KOPT-K1 (cell line): ENCODE results near the gene KIAA1755.

Experiments
- H3K27ac ChIP-seq: fragments of 200-600 bp; sonication (generic); 2 replicates; pipeline ENCODE4 v1.5.1; 2016; ENCODE audit warnings: antibody characterized with exemption, mild to moderate bottlenecking, low read depth, low read length; ENCODE audit not compliant: poor library complexity, severe bottlenecking
- H3K36me3 ChIP-seq: fragments of 200-600 bp; sonication (generic); 2 replicates; pipeline ENCODE4 v1.5.1; 2017; ENCODE audit warnings: antibody characterized with exemption, mild to moderate bottlenecking, low read length, moderate library complexity; ENCODE audit not compliant: insufficient read depth
- H3K9me3 ChIP-seq: fragments of 200-600 bp; sonication (generic); 2 replicates; pipeline ENCODE4 v1.5.1; 2017; ENCODE audit warnings: antibody characterized with exemption, low read length, mild to moderate bottlenecking; ENCODE audit not compliant: insufficient read depth, poor library complexity, severe bottlenecking

The KIAA1755 gene

DNA sequence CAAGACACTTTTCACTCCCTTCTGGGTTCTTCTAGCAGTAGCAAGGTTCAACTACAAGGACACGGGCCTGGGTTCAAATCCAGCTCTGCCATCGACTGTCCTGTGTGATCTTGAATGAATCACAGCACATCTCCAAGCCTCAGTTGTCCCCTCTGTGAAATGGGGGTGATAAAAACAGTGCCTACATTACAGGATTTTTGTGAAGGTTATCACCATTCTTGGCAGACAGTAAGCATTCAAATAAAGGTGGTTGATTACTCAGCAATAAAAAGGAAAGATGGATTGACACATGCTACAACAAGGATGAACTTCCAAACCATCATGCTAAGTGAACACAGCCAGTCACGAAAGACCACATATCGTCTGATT lies 88.9 kb downstream of the KIAA1755 start:
- no peak overlapping the region for H3K27ac ChIP-seq
- no peaks in the 10 kb centered on the region for H3K36me3 ChIP-seq
- no peaks in the 10 kb centered on the region for H3K9me3 ChIP-seq

DNA sequence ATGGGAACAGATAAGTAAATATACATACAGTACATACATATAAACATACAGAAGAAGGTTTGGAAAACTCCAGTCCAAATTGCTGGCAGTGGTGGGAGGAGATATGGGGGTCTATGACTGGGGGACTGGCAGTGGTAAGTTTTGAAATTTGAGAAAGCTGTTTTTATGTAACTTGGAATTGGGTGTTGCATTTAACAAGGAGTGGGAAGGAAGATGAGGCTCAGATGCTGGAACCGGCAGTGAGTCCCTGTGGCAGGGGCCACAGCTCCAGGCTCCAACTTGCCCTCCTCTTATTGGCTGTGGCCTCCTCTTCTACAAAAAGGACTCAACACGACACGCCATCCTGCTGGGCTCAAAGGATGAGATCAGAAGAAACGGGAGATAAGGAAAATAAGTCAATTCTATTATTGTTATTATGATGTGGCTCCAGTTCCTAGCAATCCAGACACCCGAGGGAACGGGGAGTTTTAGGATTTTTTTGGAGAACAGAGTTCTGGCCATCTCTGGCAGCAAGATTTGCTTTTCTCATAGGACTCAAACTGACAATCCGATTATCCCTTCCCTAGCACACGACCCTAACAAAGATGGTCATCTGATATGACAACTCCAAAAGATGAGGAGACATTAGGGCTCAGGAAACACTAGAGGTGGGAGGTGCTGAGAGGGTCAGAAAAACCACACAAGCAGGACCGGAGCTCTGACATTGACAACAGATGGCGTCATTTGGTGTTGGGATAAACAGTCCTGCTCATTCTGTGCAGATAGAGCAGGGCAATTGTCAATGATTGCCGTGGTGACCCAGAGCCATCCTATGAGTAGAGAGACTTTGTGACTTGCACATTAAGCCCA lies 89.5 kb downstream of the KIAA1755 start:
- Histone ChIP-seq H3K9me3 (no peaks in the 10 kb centered on the region), H3K27ac (no peak overlapping the region), H3K36me3 (no peaks in the 10 kb centered on the region)

DNA sequence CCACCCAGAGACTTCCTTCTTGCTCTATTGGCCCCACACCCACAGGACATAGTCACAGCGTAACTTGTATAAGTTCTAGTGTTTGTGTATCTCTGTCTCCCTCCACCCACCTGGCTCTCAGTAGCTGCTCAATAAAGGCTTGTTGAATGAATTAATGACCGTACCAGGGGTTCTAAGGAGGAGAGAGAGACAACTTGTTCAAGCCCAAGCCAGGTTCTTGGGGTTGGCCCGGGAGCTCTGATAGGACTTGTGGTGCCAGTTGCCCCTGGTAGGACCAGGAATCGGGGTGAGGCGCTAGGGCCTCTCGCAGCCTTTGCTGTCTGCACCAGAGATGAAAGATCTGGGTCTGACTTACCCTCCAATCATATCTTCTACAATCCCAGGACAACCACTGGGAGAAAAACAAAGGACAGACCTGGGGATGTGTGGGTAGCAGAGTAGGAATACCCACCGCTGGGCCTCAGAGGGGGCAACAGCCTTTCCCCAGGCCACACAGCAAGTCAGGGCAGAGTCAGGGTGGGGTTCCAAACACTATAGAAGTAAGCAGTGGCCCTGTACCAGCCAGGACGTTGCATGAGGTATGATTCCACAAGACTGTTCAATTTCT lies 90.2 kb downstream of the KIAA1755 start:
- no peak overlapping the region for H3K27ac ChIP-seq
- H3K9me3 ChIP-seq = no peaks in the 10 kb centered on the region
- no peaks in the 10 kb centered on the region for H3K36me3 ChIP-seq

DNA sequence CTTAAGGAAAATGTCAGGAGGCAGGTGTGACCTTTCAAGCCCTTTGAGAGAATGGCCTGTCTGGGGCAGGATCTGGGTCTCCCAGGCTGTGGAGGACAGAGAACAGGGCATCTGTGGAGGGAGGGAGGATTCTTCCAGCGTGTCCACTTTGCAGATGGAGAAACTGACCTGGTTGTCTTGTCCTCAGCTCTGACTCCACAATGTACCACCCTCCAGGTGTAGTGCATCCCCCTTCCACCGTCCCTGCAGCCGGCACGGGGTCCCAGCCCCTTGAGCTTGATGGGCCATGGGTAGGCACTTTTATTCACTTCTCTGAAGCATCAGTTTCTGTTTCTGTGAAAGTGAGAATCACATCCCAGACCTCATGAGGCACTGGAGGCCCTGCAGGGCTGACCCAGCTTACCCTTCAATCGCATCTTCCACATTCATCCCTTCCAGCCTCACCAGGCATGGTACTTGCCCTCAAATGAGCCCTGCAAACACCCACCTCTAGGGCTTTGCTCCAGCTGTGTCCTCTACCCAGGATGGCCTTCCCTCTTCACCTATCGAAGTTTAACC lies 90.8 kb downstream of the KIAA1755 start:
- Histone ChIP-seq H3K36me3 (no peaks in the 10 kb centered on the region), H3K9me3 (no peaks in the 10 kb centered on the region), H3K27ac (no peak overlapping the region)

DNA sequence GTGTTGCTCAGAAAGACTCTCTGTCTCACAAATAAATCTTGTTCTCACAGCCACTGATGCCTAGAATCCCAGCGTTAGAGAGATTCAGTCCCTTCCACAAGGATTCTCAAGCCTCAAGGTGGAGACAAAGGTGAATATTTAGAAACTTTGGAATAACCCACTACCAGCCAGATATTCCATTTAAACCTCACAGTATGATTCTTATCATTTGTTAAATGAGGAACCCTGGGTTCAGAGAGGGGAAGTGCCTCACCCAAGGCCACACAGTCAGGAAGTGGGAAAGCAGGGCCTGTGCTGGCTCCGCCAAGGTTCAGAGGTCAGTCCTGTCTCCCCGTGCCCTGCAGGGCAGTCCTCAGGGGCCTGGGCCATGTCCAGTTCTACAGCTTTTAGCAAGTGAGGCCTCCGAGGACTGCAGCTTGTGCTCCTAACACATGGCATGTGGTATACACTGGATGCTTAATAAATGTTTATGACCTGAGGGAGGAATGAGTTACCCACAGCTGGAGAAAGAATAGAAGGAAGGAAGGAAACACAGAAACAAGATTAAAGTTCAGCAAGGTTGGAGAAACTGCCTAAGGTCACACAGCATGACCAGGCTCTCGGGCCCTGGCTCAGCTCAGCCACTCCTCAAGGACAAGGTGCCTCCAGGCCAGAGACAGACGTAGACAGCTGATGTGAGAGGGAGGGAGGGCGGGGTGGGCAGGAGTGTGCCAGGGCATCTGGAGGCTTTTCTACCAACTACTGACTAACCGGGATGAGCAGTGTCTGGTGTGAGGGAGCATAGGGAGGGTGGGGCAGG lies 91.5 kb downstream of the KIAA1755 start:
- Histone ChIP-seq H3K27ac (no peak overlapping the region), H3K36me3 (no peaks in the 10 kb centered on the region), H3K9me3 (no peaks in the 10 kb centered on the region)

DNA sequence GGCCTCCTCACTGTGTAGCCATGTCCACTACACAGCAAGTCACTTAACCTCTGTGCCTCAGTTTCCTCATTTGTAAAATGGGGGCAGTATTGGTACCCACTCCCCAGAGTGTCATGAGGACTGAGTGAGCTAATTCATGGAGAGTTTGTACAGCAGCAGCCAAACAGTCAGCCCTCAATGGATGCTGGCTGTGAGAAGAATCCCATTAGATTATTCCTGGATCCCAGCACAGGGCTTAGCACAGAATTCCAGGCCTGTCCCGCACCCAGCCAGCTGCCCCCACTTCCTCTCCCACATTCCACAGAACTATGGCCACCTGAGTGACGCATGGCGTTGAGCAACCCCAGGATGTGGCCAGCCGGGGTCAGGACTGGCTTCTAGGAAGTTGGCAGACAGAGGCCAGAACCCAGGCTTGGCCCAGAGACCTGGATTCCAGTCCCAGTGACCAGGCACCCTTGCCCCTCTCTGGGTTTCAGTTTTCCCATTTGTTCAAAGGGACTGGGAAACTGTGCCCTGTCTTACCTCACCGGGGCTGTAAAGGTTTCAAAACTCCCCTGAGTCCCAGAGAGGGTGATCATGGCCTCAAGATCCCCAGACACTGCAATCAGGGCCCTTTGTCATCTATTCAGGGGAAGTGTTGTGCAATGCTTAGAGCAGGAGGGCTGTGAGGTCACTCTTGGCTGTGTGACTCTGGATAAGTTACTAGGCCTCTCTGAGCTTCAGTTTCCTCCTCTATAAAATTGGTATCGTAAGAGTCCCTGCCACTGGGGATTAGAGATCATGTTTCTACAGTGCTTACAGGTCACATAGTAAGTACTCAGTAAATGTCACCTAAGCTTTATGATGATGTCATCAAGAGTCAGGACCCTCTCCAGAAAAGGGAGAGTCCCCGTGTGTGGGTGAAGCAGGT lies 92.4 kb downstream of the KIAA1755 start:
- Histone ChIP-seq H3K36me3 (no peaks in the 10 kb centered on the region), H3K27ac (no peak overlapping the region), H3K9me3 (no peaks in the 10 kb centered on the region)

DNA sequence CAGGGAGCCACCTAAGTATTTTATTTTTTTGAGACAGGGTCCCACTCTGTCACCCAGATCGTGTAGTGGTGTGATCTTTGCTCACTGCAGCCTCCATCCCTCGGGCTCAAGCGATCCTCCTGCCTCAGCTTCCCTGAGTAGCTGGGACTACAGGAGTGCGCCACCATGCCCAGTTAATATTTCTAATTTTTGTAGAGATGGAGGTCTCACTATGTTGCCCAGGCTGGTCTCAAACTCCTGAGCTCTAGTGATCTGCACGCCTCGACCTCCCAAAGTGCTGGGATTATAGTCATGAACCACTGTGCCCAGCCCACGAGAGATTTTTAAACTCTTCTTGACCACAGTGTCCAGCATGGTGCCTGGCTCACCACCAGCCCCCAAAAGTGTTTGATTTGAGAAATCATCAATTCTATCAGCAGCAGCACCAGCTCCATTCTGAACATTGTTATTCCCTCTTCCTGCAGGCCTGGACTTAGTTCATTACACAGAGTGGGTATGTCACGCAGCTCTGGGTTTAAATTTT lies 93.1 kb downstream of the KIAA1755 start:
- H3K9me3 ChIP-seq = no peaks in the 10 kb centered on the region
- H3K27ac ChIP-seq = no peak overlapping the region
- H3K36me3 ChIP-seq = no peaks in the 10 kb centered on the region

- H3K27ac ChIP-seq = no peak overlapping the region
- H3K9me3 ChIP-seq = no peaks in the 10 kb centered on the region
- H3K36me3 ChIP-seq = no peaks in the 10 kb centered on the region
Observed at GRCh38 chr20:38166703-38167233, 93.8 kb downstream of the KIAA1755 start.

GRCh38 chr20:38165966-38166702 lies 94.4 kb downstream of the KIAA1755 start:
- Histone ChIP-seq H3K36me3 (no peaks in the 10 kb centered on the region), H3K27ac (no peak overlapping the region), H3K9me3 (no peaks in the 10 kb centered on the region)

GRCh38 chr20:38165089-38165965 lies 95.2 kb downstream of the KIAA1755 start, which contains the start of gene TGM2:
TGM2 (minus strand) TSS chr20:38165270; CDS start chr20:38165198, 72 bp downstream.
- no peak within 1 kb of the TSS for H3K27ac ChIP-seq
- no peaks in the 10 kb centered on the region for H3K36me3 ChIP-seq
- H3K9me3 ChIP-seq = no peaks in the 10 kb centered on the region

GRCh38 chr20:38164624-38165088 lies 95.9 kb downstream of the KIAA1755 start:
- H3K36me3 ChIP-seq = no peaks in the 10 kb centered on the region
- H3K9me3 ChIP-seq = no peaks in the 10 kb centered on the region
- no peak overlapping the region for H3K27ac ChIP-seq

GRCh38 chr20:38164069-38164468 lies 96.5 kb downstream of the KIAA1755 start:
- H3K36me3 ChIP-seq = no peaks in the 10 kb centered on the region
- H3K9me3 ChIP-seq = no peaks in the 10 kb centered on the region
- H3K27ac ChIP-seq = no peak overlapping the region
